HG03159 (cell line): ENCODE data around the gene KLHL9.

Experiments used
- ATAC-seq: cut with Tn5 transposase; IDR thresholded peaks from one replicate; pipeline ENCODE4 v1.9.1; 2021; ENCODE audit warnings: mild to moderate bottlenecking, moderate library complexity; ENCODE audit not compliant: unreplicated experiment

KLHL9 gene

GRCh38 chr9:21320465-21320864 is 14.7 kb downstream of the KLHL9 start:
- ATAC-seq: no peak

GRCh38 chr9:21317956-21318923 is 17.0 kb downstream of the KLHL9 start:
- peak; percentile 70 for ATAC-seq

- ATAC-seq: no peak
Measured at GRCh38 chr9:21316860-21317259, 18.3 kb downstream of the KLHL9 start.

GRCh38 chr9:21316032-21316842 is 19.0 kb downstream of the KLHL9 start:
- ATAC-seq: no peak

GRCh38 chr9:21314152-21314551 is 21.1 kb downstream of the KLHL9 start:
- no peak for ATAC-seq

DNA sequence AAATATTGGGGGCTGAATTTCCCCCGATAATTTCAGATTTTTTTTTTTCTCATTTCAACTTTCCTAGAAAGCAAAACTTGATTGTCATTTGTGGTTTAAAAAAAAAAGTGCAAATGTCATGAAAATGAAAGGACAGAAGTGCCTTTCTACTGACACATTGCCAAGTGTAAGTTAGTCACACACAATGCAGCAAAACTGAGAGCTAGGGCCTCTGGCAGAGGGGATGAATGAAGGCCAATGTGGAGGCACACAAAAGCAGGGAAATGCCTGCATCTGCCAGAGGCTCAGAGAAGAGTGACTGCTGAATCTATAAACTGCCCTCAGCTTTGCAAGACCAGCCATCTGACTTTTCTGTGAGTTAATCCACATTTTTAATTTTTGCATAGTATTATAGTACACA is 23.3 kb downstream of the KLHL9 start:
- ATAC-seq: no peak

DNA sequence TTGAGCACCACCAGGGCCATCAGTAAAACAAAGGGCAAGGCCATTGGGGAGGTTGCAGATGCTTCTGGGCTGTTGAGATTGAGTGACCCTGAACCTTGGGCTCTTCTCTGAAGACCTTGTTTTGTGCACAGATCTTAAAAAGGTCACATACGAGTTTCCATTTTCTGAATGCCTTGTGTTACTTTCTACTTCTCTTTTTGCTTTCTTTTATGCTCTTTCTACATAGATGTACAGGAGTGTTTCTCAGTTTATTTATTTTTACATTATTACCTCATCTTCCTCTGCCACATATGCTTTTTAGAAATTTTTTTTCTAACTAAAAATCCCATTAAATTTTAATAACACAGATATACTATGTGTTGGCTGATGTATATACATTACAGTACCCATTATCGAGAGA is 30.0 kb downstream of the KLHL9 start, which contains the start of gene IFNA5:
IFNA5 (minus strand) TSS at position 101 of the 400 bp plus-strand sequence; CDS start at position 44, 57 bp downstream.
- no peak for ATAC-seq

DNA sequence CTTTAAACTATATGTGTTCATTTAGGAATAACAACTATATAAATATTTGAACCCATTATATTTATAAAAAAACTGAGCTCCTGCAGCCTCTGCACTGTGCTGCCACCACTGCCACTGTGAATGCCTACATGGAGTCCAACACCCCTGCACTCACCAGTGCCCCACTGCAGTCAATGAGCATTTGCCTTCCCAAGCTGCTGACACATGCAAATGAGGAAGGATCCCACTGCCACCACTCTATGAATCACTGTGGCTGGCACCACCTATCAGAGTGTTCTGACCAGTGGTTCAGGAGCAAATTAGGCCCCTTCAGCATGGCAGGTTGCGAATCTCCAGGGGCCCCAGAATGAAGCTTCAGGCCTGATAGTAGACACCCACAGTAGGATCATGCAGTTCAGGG is 39.2 kb downstream of the KLHL9 start:
- no peak for ATAC-seq

DNA sequence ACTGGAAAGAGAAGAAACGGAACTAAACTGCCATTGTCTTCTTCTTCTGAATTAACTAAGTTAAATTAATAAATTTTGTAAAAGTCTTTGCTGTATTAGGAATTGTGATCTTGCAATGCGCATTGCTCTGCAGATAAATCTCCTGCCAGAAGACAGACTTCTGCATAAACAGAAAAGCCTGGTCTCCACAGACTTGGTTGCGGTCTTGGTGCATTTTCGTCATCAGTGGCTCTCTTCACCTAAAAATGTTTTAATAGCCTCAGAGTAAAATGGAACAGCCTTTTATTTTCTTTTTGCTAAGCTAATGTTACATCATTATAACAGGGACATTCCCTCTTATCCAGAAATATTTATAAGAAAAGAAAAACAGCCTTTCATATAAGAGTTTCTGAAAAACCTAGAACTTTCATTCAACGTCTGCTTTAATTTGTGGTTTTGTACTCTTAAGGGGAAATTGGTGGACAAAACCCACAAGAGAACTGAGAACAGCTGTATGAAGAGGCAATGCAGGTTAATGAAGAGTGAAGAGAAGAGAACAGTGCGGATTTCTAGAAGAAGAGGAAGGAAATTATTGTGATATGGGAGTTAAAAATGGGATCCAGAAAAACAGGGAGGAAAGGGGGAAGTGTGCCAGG is 40.2 kb downstream of the KLHL9 start:
- peak; percentile 65 for ATAC-seq

GRCh38 chr9:21294364-21294774 is 40.8 kb downstream of the KLHL9 start:
- peak; percentile 47 for ATAC-seq

DNA sequence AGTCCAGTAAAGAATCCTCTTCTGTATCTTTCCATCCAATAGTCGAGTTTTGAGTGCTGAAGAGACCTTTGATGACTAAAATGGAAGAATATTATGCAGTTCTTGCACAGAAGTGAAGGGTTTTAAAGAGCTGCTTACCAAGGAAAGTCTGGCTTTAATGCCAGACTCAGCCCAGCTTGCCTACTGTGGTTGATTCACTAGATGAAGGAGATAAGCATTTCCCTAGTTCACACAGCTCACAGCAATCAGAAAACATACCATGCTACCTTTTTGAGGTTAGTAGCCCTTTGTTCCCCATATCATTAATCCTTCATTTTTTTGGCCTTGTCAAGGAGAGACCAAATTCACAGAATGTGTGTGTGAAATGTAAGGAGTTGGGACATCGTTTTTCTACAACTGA is 45.4 kb downstream of the KLHL9 start:
- ATAC-seq: no peak

GRCh38 chr9:21287280-21287679 is 47.9 kb downstream of the KLHL9 start:
- ATAC-seq: no peak

DNA sequence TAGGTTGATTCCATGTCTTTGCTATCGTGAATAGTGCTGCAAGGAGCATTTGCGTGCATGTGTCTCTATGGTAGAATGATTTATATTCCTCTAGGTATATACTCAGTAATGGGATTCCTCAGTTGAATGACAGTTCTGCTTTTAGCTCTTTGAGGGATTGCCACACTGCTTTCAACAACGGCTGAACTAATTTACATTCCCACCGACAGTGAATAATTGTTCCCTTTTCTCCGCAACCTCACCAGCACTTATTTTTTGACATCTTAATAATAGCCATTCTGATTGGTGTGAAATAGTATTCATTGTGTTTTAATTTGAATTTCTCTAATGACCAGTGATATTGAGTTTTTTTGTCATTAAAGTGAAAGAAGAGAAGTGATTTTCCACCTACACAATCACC is 48.5 kb downstream of the KLHL9 start:
- ATAC-seq: no peak

DNA sequence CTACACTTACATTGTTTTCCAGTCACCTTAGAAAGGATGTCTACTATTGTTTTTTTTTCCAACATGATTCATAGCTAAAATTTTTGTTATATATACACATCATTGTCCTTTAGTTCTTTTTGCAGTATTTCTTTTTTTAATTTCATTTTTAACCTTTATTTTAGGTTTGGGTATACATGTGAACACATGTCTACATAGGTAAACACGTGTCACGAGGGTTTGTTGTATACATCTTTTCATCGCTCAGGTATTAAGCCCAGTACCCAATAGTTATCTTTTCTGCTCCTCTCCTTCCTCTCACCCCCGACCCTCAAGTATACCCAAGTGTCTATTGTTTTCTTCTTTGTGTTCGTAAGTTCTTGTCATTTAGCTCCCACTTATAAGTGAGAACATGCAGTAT is 49.1 kb downstream of the KLHL9 start:
- ATAC-seq: no peak

GRCh38 chr9:21281275-21281674 is 53.9 kb downstream of the KLHL9 start:
- ATAC-seq: no peak
